Activated naive CD4-positive, alpha-beta T cell treated with anti-CD3 and anti-CD28 coated beads, Interleukin-2, amount 50 U/mL, for 24 hours (primary cell): ENCODE measurements around the gene IFT43.
A peak's percentile ranks its signal among the peaks of the same experiment; 100 is the strongest.

ENCODE experiments used
- H3K27ac Mint-ChIP-seq: one replicate; pipeline ENCODE4 v1.8.0; 2021; ENCODE audit warnings: mild to moderate bottlenecking, mixed read lengths
- H3K27me3 Mint-ChIP-seq: one replicate; pipeline ENCODE4 v1.8.0; 2021; ENCODE audit warnings: mixed read lengths
- H3K36me3 Mint-ChIP-seq: one replicate; pipeline ENCODE4 v1.8.0; 2021; ENCODE audit warnings: mixed read lengths
- H3K4me1 Mint-ChIP-seq: one replicate; pipeline ENCODE4 v1.8.0; 2021; ENCODE audit warnings: mixed read lengths
- H3K4me3 Mint-ChIP-seq: one replicate; pipeline ENCODE4 v1.8.0; 2021; ENCODE audit warnings: mild to moderate bottlenecking, mixed read lengths
- H3K9me3 Mint-ChIP-seq: one replicate; pipeline ENCODE4 v1.8.0; 2021; ENCODE audit warnings: mixed read lengths

Gene IFT43

GRCh38 chr14:75985618-75986438, at the start of gene IFT43:
IFT43 (plus strand) TSS chr14:75985763; CDS start chr14:75985787, 24 bp downstream.
- H3K27ac Mint-ChIP-seq: peak within 1 kb of the TSS; percentile 33
- no peaks in the 10 kb centered on the region for H3K9me3 Mint-ChIP-seq
- peaks cover 2% of the 10 kb centered on the region for H3K36me3 Mint-ChIP-seq
- no peaks in the 10 kb centered on the region for H3K27me3 Mint-ChIP-seq
- H3K4me3 Mint-ChIP-seq: peak within 1 kb of the TSS; percentile 88
- H3K4me1 Mint-ChIP-seq: peaks cover 29% of the 10 kb centered on the region

GRCh38 chr14:75939200-75939599, 46.4 kb upstream of the IFT43 start:
- peaks cover 11% of the 10 kb centered on the region for H3K36me3 Mint-ChIP-seq
- H3K4me1 Mint-ChIP-seq: peaks cover 8% of the 10 kb centered on the region
- no peak overlapping the region for H3K4me3 Mint-ChIP-seq
- H3K27me3 Mint-ChIP-seq: no peaks in the 10 kb centered on the region
- no peak overlapping the region for H3K27ac Mint-ChIP-seq
- H3K9me3 Mint-ChIP-seq: no peaks in the 10 kb centered on the region

- H3K27ac Mint-ChIP-seq: no peak overlapping the region
- no peaks in the 10 kb centered on the region for H3K4me1 Mint-ChIP-seq
- H3K36me3 Mint-ChIP-seq: peaks cover 11% of the 10 kb centered on the region
- H3K4me3 Mint-ChIP-seq: no peak overlapping the region
- H3K9me3 Mint-ChIP-seq: no peaks in the 10 kb centered on the region
- no peaks in the 10 kb centered on the region for H3K27me3 Mint-ChIP-seq
Measured at GRCh38 chr14:75941030-75941429, 44.5 kb upstream of the IFT43 start.

- H3K4me1 Mint-ChIP-seq: no peaks in the 10 kb centered on the region
- no peak overlapping the region for H3K27ac Mint-ChIP-seq
- no peaks in the 10 kb centered on the region for H3K9me3 Mint-ChIP-seq
- peaks cover 6% of the 10 kb centered on the region for H3K36me3 Mint-ChIP-seq
- H3K27me3 Mint-ChIP-seq: no peaks in the 10 kb centered on the region
- H3K4me3 Mint-ChIP-seq: no peak overlapping the region
Measured at GRCh38 chr14:75944607-75945241, 40.8 kb upstream of the IFT43 start.

GRCh38 chr14:75946785-75947184, 38.8 kb upstream of the IFT43 start:
- Mint-ChIP-seq H3K4me1 (no peaks in the 10 kb centered on the region), H3K27ac (no peak overlapping the region), H3K4me3 (no peak overlapping the region), H3K27me3 (no peaks in the 10 kb centered on the region), H3K9me3 (peaks cover 1% of the 10 kb centered on the region), H3K36me3 (peaks cover 7% of the 10 kb centered on the region)

GRCh38 chr14:75952489-75952888, 33.1 kb upstream of the IFT43 start:
- H3K27me3 Mint-ChIP-seq: no peaks in the 10 kb centered on the region
- H3K27ac Mint-ChIP-seq: no peak overlapping the region
- peaks cover 10% of the 10 kb centered on the region for H3K9me3 Mint-ChIP-seq
- H3K36me3 Mint-ChIP-seq: peaks cover 7% of the 10 kb centered on the region
- no peaks in the 10 kb centered on the region for H3K4me1 Mint-ChIP-seq
- H3K4me3 Mint-ChIP-seq: no peak overlapping the region

GRCh38 chr14:75959031-75959430, 26.5 kb upstream of the IFT43 start:
- no peak overlapping the region for H3K4me3 Mint-ChIP-seq
- H3K27me3 Mint-ChIP-seq: no peaks in the 10 kb centered on the region
- H3K4me1 Mint-ChIP-seq: no peaks in the 10 kb centered on the region
- no peak overlapping the region for H3K27ac Mint-ChIP-seq
- peaks cover 7% of the 10 kb centered on the region for H3K36me3 Mint-ChIP-seq
- no peaks in the 10 kb centered on the region for H3K9me3 Mint-ChIP-seq

- H3K4me1 Mint-ChIP-seq: no peaks in the 10 kb centered on the region
- no peak overlapping the region for H3K4me3 Mint-ChIP-seq
- H3K9me3 Mint-ChIP-seq: no peaks in the 10 kb centered on the region
- no peak overlapping the region for H3K27ac Mint-ChIP-seq
- H3K36me3 Mint-ChIP-seq: peaks cover 7% of the 10 kb centered on the region
- H3K27me3 Mint-ChIP-seq: no peaks in the 10 kb centered on the region
Measured at GRCh38 chr14:75960231-75960630, 25.3 kb upstream of the IFT43 start.

GRCh38 chr14:75961662-75962061, 23.9 kb upstream of the IFT43 start:
- H3K4me3 Mint-ChIP-seq: no peak overlapping the region
- H3K27ac Mint-ChIP-seq: no peak overlapping the region
- H3K4me1 Mint-ChIP-seq: no peaks in the 10 kb centered on the region
- H3K27me3 Mint-ChIP-seq: no peaks in the 10 kb centered on the region
- H3K36me3 Mint-ChIP-seq: peaks cover 14% of the 10 kb centered on the region
- H3K9me3 Mint-ChIP-seq: no peaks in the 10 kb centered on the region

- Mint-ChIP-seq H3K4me1 (no peaks in the 10 kb centered on the region), H3K36me3 (peaks cover 8% of the 10 kb centered on the region)
Measured at GRCh38 chr14:75967866-75968265, 17.7 kb upstream of the IFT43 start.

GRCh38 chr14:75968456-75968855, 17.1 kb upstream of the IFT43 start:
- Mint-ChIP-seq H3K9me3 (no peaks in the 10 kb centered on the region), H3K36me3 (peaks cover 8% of the 10 kb centered on the region), H3K4me3 (no peak overlapping the region), H3K27me3 (no peaks in the 10 kb centered on the region), H3K4me1 (no peaks in the 10 kb centered on the region), H3K27ac (no peak overlapping the region)

More at GRCh38 chr14:75967866-75968265, 17.7 kb upstream of the IFT43 start:
- Mint-ChIP-seq H3K27ac (no peak overlapping the region), H3K9me3 (no peaks in the 10 kb centered on the region), H3K27me3 (no peaks in the 10 kb centered on the region), H3K4me3 (no peak overlapping the region)

GRCh38 chr14:75969126-75969525, 16.4 kb upstream of the IFT43 start:
- no peak overlapping the region for H3K27ac Mint-ChIP-seq

GRCh38 chr14:75969891-75970290, 15.7 kb upstream of the IFT43 start:
- Mint-ChIP-seq H3K9me3 (no peaks in the 10 kb centered on the region), H3K27ac (no peak overlapping the region), H3K4me1 (no peaks in the 10 kb centered on the region), H3K27me3 (no peaks in the 10 kb centered on the region), H3K36me3 (peaks cover 8% of the 10 kb centered on the region), H3K4me3 (no peak overlapping the region)

More at GRCh38 chr14:75969126-75969525, 16.4 kb upstream of the IFT43 start:
- Mint-ChIP-seq H3K9me3 (no peaks in the 10 kb centered on the region), H3K27me3 (no peaks in the 10 kb centered on the region), H3K4me3 (no peak overlapping the region), H3K4me1 (no peaks in the 10 kb centered on the region), H3K36me3 (peaks cover 8% of the 10 kb centered on the region)

GRCh38 chr14:75970989-75971388, 14.6 kb upstream of the IFT43 start:
- Mint-ChIP-seq H3K4me3 (no peak overlapping the region), H3K36me3 (peaks cover 5% of the 10 kb centered on the region), H3K27me3 (no peaks in the 10 kb centered on the region), H3K9me3 (no peaks in the 10 kb centered on the region), H3K4me1 (no peaks in the 10 kb centered on the region), H3K27ac (no peak overlapping the region)

GRCh38 chr14:75971509-75971908, 14.1 kb upstream of the IFT43 start:
- Mint-ChIP-seq H3K4me1 (no peaks in the 10 kb centered on the region), H3K27me3 (no peaks in the 10 kb centered on the region), H3K27ac (no peak overlapping the region)

GRCh38 chr14:75972801-75973421, 12.7 kb upstream of the IFT43 start:
- Mint-ChIP-seq H3K27me3 (no peaks in the 10 kb centered on the region), H3K4me1 (no peaks in the 10 kb centered on the region)

More at GRCh38 chr14:75971509-75971908, 14.1 kb upstream of the IFT43 start:
- Mint-ChIP-seq H3K9me3 (no peaks in the 10 kb centered on the region), H3K4me3 (no peak overlapping the region), H3K36me3 (peaks cover under 1% of the 10 kb centered on the region)

More at GRCh38 chr14:75972801-75973421, 12.7 kb upstream of the IFT43 start:
- Mint-ChIP-seq H3K36me3 (no peaks in the 10 kb centered on the region), H3K9me3 (no peaks in the 10 kb centered on the region), H3K4me3 (no peak overlapping the region), H3K27ac (no peak overlapping the region)
